Heart right ventricle (tissue), 16 donors: ENCODE results near the gene C5AR1. TPM values are rescaled to one million over a fixed set of nuclear protein-coding genes. Genes with fewer than 3 reads are reported as not detected.
"Not testable (repeated sequence)": the region's sequence is repeated elsewhere in the genome, so short reads cannot be mapped to it uniquely, and the experiment has no call there.

ENCODE experiments used
- ATAC-seq, 8 donors: fragments of 200-7000 bp; cut with Tn5 transposase; one replicate each; pipeline ENCODE4 v1.9.1; 2020; ENCODE audit warnings: mild to moderate bottlenecking in 8 of 8, moderate library complexity in 8 of 8, moderate number of reproducible peaks in 1 of 8
- DNase-seq, 2 donors: peaks; one replicate each; pipeline ENCODE4 v3.0.0-alpha.2; 2020
- H3K27ac ChIP-seq, 10 donors: fragments of 200-600 bp; sonication (generic) in 2 of 10; one replicate each; pipeline versions ENCODE4 v1.5.0 to v1.8.0; 2020 to 2022; ENCODE audit warnings: mild to moderate bottlenecking in 3 of 10
- H3K27me3 ChIP-seq, 7 donors: fragments of 200-600 bp; one replicate each; pipeline ENCODE4 v1.8.0; 2021 to 2022; ENCODE audit warnings: mild to moderate bottlenecking in 2 of 7
- H3K36me3 ChIP-seq, 9 donors: fragments of 200-600 bp; sonication (generic) in 1 of 9; one replicate each; pipeline versions ENCODE4 v1.5.0 to v1.8.0; 2020 to 2022; ENCODE audit warnings: mild to moderate bottlenecking in 2 of 9
- H3K4me1 ChIP-seq, 9 donors: fragments of 200-600 bp; sonication (generic) in 1 of 9; one replicate each; pipeline versions ENCODE4 v1.5.0 to v1.8.0; 2020 to 2022; ENCODE audit warnings: mild to moderate bottlenecking in 4 of 9
- H3K4me3 ChIP-seq, 10 donors: fragments of 200-600 bp; sonication (generic) in 2 of 10; one replicate each; pipeline versions ENCODE4 v1.5.0 to v1.8.0; 2020 to 2022; ENCODE audit warnings: mild to moderate bottlenecking in 7 of 10, moderate library complexity in 2 of 10
- H3K9me3 ChIP-seq, 11 donors: fragments of 200-600 bp in 10 of 11; sonication (generic) in 2 of 11; one replicate each; pipeline versions ENCODE4 v1.5.0 to v1.8.0; 2013 to 2022; ENCODE audit warnings: mild to moderate bottlenecking in 2 of 11, control low read depth in 1 of 11, moderate library complexity in 1 of 11
- WGBS, 2 donors: extraction: QIAGEN DNeasy Blood & Tissue Kit; methylation state at CpG; one replicate each; pipeline ENCODE4 v1.1.7; 2013; ENCODE audit warnings: inconsistent platforms in 1 of 2; 5-methylcytosine and 5-hydroxymethylcytosine counted together
- intact Hi-C, 10 donors: fragments of 100-400 bp; cut with DNase I; formaldehyde crosslinking; loops; one replicate each; pipeline versions ENCODE4 v1.11.1 to v1.14.2; 2022
- polyA plus RNA-seq, 2 donors: library from polyadenylated mRNA; stranded (reverse); fragments of 200-250 nt; gene quantifications; one replicate each; pipeline ENCODE4 v1.2.3, GENCODE V29; 2013
- total RNA-seq, 10 donors: library from RNA; stranded (reverse); fragmentation: NEBNext Ultra II Directional in 3 of 10; extraction: Animal tissue kit (Norgen Biotek cat#: 25700) in 3 of 10; gene quantifications; one replicate each; pipeline versions ENCODE4 v1.2.1 to v1.2.4, GENCODE V29; 2021 to 2023
- TF ChIP-seq, protein P1 (sequence below), 9 donors: fragments of 200-600 bp; sonication (generic) in 2 of 9; IDR thresholded peaks; one replicate each; pipeline versions ENCODE4 v1.5.0 to v1.8.0; 2021 to 2022; ENCODE audit warnings: antibody characterized with exemption in 9 of 9, mild to moderate bottlenecking in 5 of 9, moderate library complexity in 1 of 9
- donor health status: Arrhythmogenic right ventricular cardiomyopathy.
- donor health status: ischemic (EF 13 %, LVEDD 7.1; RV severe dilation, severe dysfunction).
- donor health status: healthy with polysubstance abuse.
- donor health status: DM: no; HTN: yes; CAD: no.
- donor health status: DM: no; HTN: no; CAD: no.
- donor health status: ischemic (EF 25% LVEDD 6.9; RV normal size, moderate dysfunction).
- donor health status: ischemic (EF 25% LVEDD 5.7; RV mildly dilated, moderate dysfunction).
- donor health status: healthy.
- donor health status: DM: yes; HTN: yes; CAD: no.
- donor health status: Ischemic cardiomyopathy.
- donor health status: ischemic (EF 35%, LVEDD 5.7; RV mildly dilated, moderate dysfunction).
- donor health status: nonischemic (EF 11% LVEDD 7.7; RV severe dilation, severe dysfunction).
- donor health status: DM: yes; HTN: yes; CAD: no.
- donor health status: PGD.
- donor health status: ischemic (EF 29% LVEDD 5.4; RV normal size, mild dysfunction).
- donor health status: nonischemic (EF 23%, LVEDD 6.1; RV moderate dilation, normal function).

C5AR1 gene
- total and polyA plus RNA-seq, 12 donors: 1.7 to 18.6 (median 6.8) TPM

- TF ChIP-seq, protein P1, sequence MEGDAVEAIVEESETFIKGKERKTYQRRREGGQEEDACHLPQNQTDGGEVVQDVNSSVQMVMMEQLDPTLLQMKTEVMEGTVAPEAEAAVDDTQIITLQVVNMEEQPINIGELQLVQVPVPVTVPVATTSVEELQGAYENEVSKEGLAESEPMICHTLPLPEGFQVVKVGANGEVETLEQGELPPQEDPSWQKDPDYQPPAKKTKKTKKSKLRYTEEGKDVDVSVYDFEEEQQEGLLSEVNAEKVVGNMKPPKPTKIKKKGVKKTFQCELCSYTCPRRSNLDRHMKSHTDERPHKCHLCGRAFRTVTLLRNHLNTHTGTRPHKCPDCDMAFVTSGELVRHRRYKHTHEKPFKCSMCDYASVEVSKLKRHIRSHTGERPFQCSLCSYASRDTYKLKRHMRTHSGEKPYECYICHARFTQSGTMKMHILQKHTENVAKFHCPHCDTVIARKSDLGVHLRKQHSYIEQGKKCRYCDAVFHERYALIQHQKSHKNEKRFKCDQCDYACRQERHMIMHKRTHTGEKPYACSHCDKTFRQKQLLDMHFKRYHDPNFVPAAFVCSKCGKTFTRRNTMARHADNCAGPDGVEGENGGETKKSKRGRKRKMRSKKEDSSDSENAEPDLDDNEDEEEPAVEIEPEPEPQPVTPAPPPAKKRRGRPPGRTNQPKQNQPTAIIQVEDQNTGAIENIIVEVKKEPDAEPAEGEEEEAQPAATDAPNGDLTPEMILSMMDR (IDR thresholded peaks at IDR 0.05): peak in 7 of 9 donors; percentile 20 to 46 (median 30)
- peaks cover 0 to 4% (median 0%) of the 10 kb centered on the region in 9 donors for H3K36me3 ChIP-seq
- intact Hi-C loops: loop anchor here in 2 of 10 donors (10.0 kb wide), 1 partner anchor 425 kb away; no protein-coding TSS in a partner anchor
- no peak overlapping the region for H3K27ac ChIP-seq
- ATAC-seq (no peak), DNase-seq (no peak)
- H3K9me3 ChIP-seq: no peaks in the 10 kb centered on the region
- H3K4me1 ChIP-seq: peaks cover 4 to 49% (median 26%) of the 10 kb centered on the region in 9 donors
- no peak overlapping the region for H3K4me3 ChIP-seq
- no peaks in the 10 kb centered on the region for H3K27me3 ChIP-seq
- 87 to 93% methylated on average over 13 of the region's 13 CpGs for WGBS, 2 donors
Observed at GRCh38 chr19:47280183-47280797, 29.4 kb upstream of the C5AR1 start.

GRCh38 chr19:47283405-47284059 is 26.1 kb upstream of the C5AR1 start:
- H3K27ac ChIP-seq: peak overlapping the region in 1 of 10 donors; percentile 15
- TF ChIP-seq, protein P1 (IDR thresholded peaks at IDR 0.05): no peak
- H3K9me3 ChIP-seq: no peaks in the 10 kb centered on the region
- WGBS, 2 donors: 66 to 73% methylated on average over 10 of the region's 10 CpGs
- no peak overlapping the region for H3K4me3 ChIP-seq
- DNase-seq: no peak
- H3K36me3 ChIP-seq: peaks cover 0 to 4% (median 0%) of the 10 kb centered on the region in 9 donors
- no peaks in the 10 kb centered on the region for H3K27me3 ChIP-seq
- ATAC-seq: peak in 1 of 8 donors; percentile 22
- peaks cover 0 to 17% (median 3%) of the 10 kb centered on the region in 9 donors for H3K4me1 ChIP-seq
- intact Hi-C loops: loop anchor here in 2 of 10 donors (10.0 kb wide), 1 partner anchor 421 kb away; no protein-coding TSS in a partner anchor

- Histone ChIP-seq H3K36me3 (peaks cover 0 to 4% (median 0%) of the 10 kb centered on the region in 9 donors), H3K27ac (no peak overlapping the region), H3K27me3 (no peaks in the 10 kb centered on the region), H3K9me3 (no peaks in the 10 kb centered on the region), H3K4me1 (peaks cover 0 to 13% (median 4%) of the 10 kb centered on the region in 9 donors), H3K4me3 (no peak overlapping the region)
- intact Hi-C loops: loop anchor here in 2 of 10 donors (10.0 kb wide), 1 partner anchor 420 kb away; no protein-coding TSS in a partner anchor
- DNase-seq: peak in 1 of 2 donors; percentile 55
- peak in 5 of 8 donors; percentile 20 to 51 (median 27) for ATAC-seq
- TF ChIP-seq, protein P1 (IDR thresholded peaks at IDR 0.05): peak; percentile 74 to 89 (median 82)
- 39% methylated on average over 9 of the region's 9 CpGs for WGBS, 2 donors
Observed at GRCh38 chr19:47284324-47284899, 25.2 kb upstream of the C5AR1 start.

- H3K9me3 ChIP-seq: no peaks in the 10 kb centered on the region
- H3K27me3 ChIP-seq: no peaks in the 10 kb centered on the region
- DNase-seq (peak; percentile 32 to 83), ATAC-seq (peak; percentile 67 to 88 (median 85))
- H3K4me3 ChIP-seq: no peak overlapping the region
- H3K4me1 ChIP-seq: peaks cover 0 to 5% (median 0%) of the 10 kb centered on the region in 9 donors
- TF ChIP-seq, protein P1 (IDR thresholded peaks at IDR 0.05): peak; percentile 57 to 85 (median 76)
- 30 to 32% methylated on average over 12 of the region's 12 CpGs for WGBS, 2 donors
- H3K27ac ChIP-seq: no peak overlapping the region
- intact Hi-C loops: loop anchor here in 6 of 10 donors (1.0 to 10.0 kb wide), 5 partner anchors 95 to 409 kb away; no protein-coding TSS in a partner anchor
- peaks cover 0 to 16% (median 0%) of the 10 kb centered on the region in 9 donors for H3K36me3 ChIP-seq
Observed at GRCh38 chr19:47296036-47296435, 13.6 kb upstream of the C5AR1 start.

- not testable (repeated sequence) for ATAC-seq, DNase-seq, H3K4me3 ChIP-seq, H3K36me3 ChIP-seq, H3K27ac ChIP-seq, H3K9me3 ChIP-seq, H3K27me3 ChIP-seq
- peaks cover 0 to 11% (median 0%) of the 10 kb centered on the region in 9 donors for H3K4me1 ChIP-seq
- WGBS, 2 donors: 89 to 92% methylated on average over 13 to 14 of the region's 14 CpGs
- intact Hi-C loops: loop anchor here in 3 of 10 donors (5.0 kb wide), 2 partner anchors 86 to 91 kb away; no protein-coding TSS in a partner anchor
Observed at GRCh38 chr19:47300867-47301266, 8.8 kb upstream of the C5AR1 start.
